SW 1271 (cell line): ENCODE results near the gene DGKZ.

Experiments
- DNase-seq, 2 experiments: peaks; one replicate each; lab custom pipeline; 2025; lab: John Stamatoyannopoulos, UW

Gene DGKZ

GRCh38 chr11:46327829-46328228 is 19.4 kb upstream of the DGKZ start:
- no peak for DNase-seq

GRCh38 chr11:46330154-46330553 is 17.1 kb upstream of the DGKZ start:
- DNase-seq = no peak

GRCh38 chr11:46330563-46331281 is 16.5 kb upstream of the DGKZ start:
- DNase-seq = no peak

- DNase-seq = no peak
Measured at GRCh38 chr11:46331282-46331984, 15.8 kb upstream of the DGKZ start.

- no peak for DNase-seq
Measured at GRCh38 chr11:46332093-46332567, 15.1 kb upstream of the DGKZ start.

- no peak for DNase-seq
Measured at GRCh38 chr11:46332568-46333393, 14.5 kb upstream of the DGKZ start.

GRCh38 chr11:46333394-46333947 is 13.8 kb upstream of the DGKZ start:
- DNase-seq = no peak

- DNase-seq = no peak
Measured at GRCh38 chr11:46334211-46334610, 13.1 kb upstream of the DGKZ start.

GRCh38 chr11:46335271-46335670 is 12.0 kb upstream of the DGKZ start:
- no peak for DNase-seq

GRCh38 chr11:46335890-46336562 is 11.2 kb upstream of the DGKZ start:
- DNase-seq = no peak

GRCh38 chr11:46336563-46337180 is 10.6 kb upstream of the DGKZ start:
- DNase-seq = no peak

- no peak for DNase-seq
Measured at GRCh38 chr11:46337626-46338345, 9.5 kb upstream of the DGKZ start.

- no peak for DNase-seq
Measured at GRCh38 chr11:46338636-46338987, 8.7 kb upstream of the DGKZ start.

- no peak for DNase-seq
Measured at GRCh38 chr11:46338988-46339666, 8.1 kb upstream of the DGKZ start.

GRCh38 chr11:46339816-46340215 is 7.4 kb upstream of the DGKZ start:
- no peak for DNase-seq

- no peak for DNase-seq
Measured at GRCh38 chr11:46341454-46341853, 5.8 kb upstream of the DGKZ start.

GRCh38 chr11:46342239-46342638 is 5.0 kb upstream of the DGKZ start:
- no peak for DNase-seq

- DNase-seq = no peak
Measured at GRCh38 chr11:46343520-46343919, 3.7 kb upstream of the DGKZ start.

- no peak for DNase-seq
Measured at GRCh38 chr11:46345131-46345597, 2.1 kb upstream of the DGKZ start.

- DNase-seq = no peak
Measured at GRCh38 chr11:46345881-46346484, 1.3 kb upstream of the DGKZ start.
